NCI-H128 (cell line): ENCODE data around the gene KHDRBS2.
"Not testable (repeated sequence)": the region's sequence is repeated elsewhere in the genome, so short reads cannot be mapped to it uniquely, and the experiment has no call there.

Experiments used
- DNase-seq: peaks from one replicate; lab custom pipeline; 2025; ENCODE audit not compliant: unreplicated experiment; lab: John Stamatoyannopoulos, UW

KHDRBS2 gene

GRCh38 chr6:61869632-61870400 lies 416.2 kb downstream of the KHDRBS2 start:
- DNase-seq = no peak

DNA sequence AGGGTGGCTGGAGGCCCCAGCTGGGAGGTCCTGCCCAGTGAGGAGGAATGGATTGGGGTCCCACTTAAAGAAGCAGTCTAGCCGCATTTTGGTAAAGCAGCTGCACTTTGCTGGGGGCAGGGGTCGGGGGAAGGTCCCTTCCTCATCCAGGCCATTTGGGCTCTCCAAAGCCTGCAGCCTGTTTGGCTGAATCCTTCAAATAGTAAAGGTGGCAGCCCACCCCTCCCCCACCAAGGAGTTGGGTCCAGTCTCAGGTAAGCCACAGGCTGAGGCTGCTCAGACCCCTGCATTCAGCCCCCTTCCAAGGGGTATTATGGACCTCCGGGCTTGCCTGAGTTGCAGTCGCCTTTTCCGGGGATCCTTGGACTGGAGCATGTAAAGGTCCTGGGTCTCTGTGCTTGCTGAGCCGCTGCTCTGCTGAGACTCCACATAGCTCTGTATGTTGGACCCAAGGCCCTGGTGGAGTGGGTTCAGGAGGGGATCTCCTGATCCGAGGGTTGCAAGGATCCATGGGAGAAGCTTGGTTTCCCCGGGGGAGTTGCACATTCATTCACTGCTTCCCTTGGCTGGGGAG lies 417.4 kb downstream of the KHDRBS2 start:
- DNase-seq = no peak

GRCh38 chr6:61867635-61868034 lies 418.4 kb downstream of the KHDRBS2 start:
- DNase-seq = no peak

DNA sequence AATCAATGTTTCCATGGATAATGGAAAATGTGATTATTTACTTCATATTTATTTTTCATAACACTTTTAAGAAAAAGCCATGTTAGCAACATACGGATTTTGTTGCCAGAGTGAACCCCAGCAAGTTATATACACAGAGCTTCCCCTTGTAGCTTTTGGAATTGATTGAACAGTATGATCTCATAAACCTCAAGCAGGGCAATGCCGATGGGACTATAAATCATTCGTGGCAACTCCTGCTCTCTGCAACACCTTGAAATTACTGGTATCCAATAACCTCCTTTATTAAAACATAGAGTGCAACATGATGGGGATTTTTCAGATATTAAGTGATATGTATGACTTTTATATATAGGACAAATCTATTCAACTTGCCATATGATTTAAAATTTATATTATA lies 428.5 kb downstream of the KHDRBS2 start:
- DNase-seq = no peak

DNA sequence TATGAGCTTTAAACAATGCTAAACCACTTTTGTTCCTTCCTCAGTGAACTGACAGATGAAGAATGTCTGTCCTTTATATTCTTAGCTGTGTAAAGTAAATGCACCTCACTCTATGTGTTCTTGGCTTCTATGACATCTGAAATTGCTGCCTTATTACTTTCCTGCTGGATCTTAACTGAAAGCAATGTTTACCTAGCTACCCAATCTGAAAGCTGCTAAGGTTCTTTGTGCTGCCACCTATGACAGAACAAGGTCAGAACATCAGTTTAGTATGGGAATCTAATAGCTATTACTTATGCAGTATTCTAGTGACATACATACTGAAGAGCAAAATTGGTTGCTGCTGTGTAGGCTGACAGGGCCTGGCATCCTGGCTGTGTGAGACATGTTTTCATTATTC lies 444.1 kb downstream of the KHDRBS2 start:
- DNase-seq = no peak

DNA sequence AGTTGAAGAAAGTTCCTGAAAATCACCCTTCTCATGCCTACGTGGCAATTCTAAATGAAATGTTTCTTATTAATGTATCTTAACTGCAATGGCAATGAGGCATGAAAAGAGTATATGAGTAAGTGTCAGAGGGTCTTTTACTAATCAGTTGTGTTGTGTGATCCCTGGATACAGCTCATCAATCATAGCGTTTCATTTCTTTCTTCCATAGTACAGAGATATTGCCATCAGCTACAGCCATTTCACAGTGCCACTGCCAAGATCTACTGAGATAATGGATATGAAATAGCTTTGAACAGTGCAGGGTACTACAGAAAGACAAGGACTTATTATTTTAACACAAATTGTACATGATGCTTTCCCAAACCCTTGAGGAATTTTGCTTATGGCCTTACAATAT lies 450.8 kb downstream of the KHDRBS2 start:
- no peak for DNase-seq

- no peak for DNase-seq
These were observed 452.8 kb downstream of the KHDRBS2 start for GRCh38 chr6:61833176-61833755.

DNA sequence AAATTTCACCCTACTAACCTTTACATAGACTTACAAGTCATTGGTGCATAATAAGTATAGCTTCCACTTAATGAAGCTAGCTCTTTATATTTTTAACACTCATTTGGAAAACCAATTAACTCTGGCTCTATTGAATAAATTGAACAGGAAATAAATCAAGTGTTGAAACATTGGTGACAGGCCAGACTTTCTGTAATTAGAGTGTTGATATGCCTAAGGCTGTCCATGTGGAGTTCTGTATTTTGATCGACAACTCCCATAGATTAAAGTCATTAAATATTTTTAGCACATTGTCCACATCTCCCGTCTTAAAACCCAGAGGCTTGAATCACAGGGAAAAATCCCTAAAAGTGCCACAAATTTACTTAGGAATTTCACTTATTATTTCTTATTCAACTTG lies 468.3 kb downstream of the KHDRBS2 start:
- DNase-seq = no peak

- no peak for DNase-seq
These were observed 476.0 kb downstream of the KHDRBS2 start for GRCh38 chr6:61810047-61810446.

GRCh38 chr6:61809004-61809595 lies 476.9 kb downstream of the KHDRBS2 start:
- no peak for DNase-seq

DNA sequence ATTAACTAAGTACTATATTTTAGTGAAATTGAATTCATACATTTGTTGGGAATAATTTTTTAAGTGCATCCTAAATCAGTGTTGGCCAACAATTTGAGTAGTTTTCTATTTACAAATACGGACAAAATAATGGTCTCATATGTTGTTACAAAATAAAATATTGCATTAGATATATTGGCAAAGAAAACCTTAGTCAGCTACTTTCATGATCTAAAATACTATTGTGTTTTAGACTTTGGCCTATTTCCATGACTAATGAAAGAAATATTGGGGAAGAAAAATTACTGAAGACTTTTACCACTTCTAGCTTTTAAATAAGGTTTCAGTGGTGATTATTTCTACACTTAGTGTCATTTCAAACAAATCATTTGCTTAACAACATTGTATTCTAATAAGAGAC lies 498.0 kb downstream of the KHDRBS2 start:
- no peak for DNase-seq

DNA sequence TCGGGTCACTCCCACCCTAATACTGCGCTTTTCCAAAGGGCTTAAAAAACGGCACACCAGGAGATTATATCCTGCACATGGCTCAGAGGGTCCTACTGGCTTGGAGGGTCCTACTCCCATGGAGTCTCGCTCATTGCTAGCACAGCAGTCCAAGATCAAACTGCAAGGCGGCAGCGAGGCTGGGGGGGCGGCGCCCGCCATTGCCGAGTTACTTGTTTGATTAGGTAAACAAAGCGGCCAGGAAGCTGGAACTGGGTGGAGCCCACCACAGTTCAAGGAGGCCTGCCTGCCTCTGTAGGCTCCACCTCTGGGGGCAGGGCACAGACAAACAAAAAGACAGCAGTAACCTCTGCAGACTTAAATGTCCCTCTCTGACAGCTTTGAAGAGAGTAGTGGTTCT lies 516.6 kb downstream of the KHDRBS2 start:
- DNase-seq = not testable (repeated sequence)

- DNase-seq = no peak
These were observed 530.3 kb downstream of the KHDRBS2 start for GRCh38 chr6:61755739-61756138.

DNA sequence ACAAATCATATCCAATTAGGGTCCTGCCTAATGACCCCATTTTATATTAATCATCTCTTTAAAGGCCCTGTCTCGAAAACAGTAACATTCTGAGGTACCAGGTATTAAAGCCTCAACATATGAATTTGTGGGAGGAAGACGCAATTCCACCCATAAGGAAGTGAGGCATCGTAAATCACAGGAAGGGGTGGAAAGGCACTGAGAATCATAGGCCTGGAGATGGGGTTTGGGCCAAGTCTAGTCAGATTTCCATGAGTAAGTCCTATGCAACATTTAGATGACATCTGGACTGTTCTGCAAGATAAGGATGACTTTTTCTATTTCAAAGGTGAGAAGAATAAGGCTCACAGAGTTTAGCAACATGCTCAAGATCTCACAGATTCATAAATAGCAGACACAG lies 534.0 kb downstream of the KHDRBS2 start:
- no peak for DNase-seq

DNA sequence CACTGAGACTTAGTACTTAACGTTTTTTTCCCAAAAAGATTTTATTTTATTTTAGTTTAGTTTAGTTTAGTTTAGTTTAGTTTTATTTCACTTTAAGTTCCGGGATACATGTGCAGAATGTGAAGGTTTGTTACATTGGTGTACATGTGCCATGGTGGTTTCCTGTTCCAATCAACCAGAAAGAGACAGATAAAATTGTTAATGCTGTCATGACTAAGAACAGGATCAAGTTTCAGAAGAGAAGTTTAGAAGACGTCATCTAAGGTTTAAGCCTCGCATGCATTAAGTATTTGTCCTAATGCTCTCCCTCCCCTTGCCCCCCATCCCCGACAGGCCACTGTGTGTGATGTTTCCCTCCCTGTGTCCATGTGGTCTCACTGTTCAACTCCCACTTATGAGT lies 540.0 kb downstream of the KHDRBS2 start:
- DNase-seq = no peak

- no peak for DNase-seq
These were observed 574.2 kb downstream of the KHDRBS2 start for GRCh38 chr6:61711849-61712248.

GRCh38 chr6:61688165-61688564 lies 597.9 kb downstream of the KHDRBS2 start:
- DNase-seq = no peak

- no peak for DNase-seq
These were observed 603.5 kb downstream of the KHDRBS2 start for GRCh38 chr6:61682562-61682961.

GRCh38 chr6:61679625-61680024 lies 606.4 kb downstream of the KHDRBS2 start:
- DNase-seq = no peak

GRCh38 chr6:61675734-61676133 lies 610.3 kb downstream of the KHDRBS2 start:
- no peak for DNase-seq

DNA sequence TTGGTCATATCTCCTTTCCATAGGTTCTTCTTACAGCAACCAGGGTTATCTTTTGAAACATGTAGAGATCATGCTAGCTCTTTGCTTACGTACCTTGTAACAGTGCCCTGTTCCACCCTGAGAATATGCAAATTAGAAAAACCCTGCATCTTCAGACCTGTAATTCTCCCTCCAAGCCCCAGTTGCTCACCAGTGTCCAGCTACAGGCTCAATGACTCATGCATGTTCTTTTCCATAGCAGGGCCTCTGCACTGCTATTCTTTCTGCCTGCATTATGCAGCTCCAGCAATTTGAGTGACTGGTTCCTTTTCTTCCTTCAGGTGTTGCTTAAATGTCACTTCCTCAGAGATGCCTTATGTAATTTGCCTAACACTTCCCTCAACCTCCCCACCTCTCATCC lies 636.2 kb downstream of the KHDRBS2 start:
- DNase-seq = no peak

DNA sequence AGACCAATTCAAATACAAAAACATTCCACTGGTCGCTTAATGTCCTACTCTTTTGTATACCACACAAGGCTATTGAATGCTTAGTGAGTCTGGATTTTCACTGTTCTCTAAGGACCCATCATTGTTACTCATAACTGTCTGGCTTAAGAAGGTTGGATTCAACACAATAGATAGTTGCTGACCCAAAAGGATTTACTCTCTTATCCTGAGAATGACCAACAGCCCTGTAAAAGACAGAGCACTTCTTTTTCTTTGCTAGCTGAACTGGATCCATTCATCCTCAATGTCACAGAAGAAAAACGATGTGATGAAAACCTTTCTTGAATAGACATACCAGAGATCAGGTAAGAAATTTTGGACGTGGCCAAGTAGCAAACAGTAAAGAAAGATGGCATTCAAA lies 645.6 kb downstream of the KHDRBS2 start:
- no peak for DNase-seq
